Measurements from ENCODE around the gene KCNA3.
"Not testable (repeated sequence)": the region's sequence is repeated elsewhere in the genome, so short reads cannot be mapped to it uniquely, and the experiment has no call there.

The KCNA3 gene

DNA sequence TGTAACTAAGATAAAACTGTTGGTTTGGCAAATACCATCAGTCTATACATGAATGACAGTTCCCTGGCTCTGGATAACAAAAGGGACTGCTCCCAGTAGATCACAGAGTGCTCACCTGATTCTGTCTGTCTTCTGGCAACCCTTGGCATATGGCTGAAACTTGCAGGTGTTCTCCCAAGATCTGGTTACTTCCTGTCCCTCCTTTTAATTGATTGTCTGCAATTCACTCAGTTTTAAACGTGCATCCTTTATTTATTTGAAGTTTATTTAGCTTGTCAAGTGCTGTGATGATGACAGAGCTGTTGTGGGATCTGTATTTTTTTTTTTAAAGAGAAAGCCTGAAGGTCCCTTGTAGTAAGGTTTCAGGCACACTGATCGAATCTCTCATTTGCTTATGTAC lies 3.4 kb downstream of the KCNA3 start:
- H3K9ac ChIP-seq (ENCODE audit: low read depth in 1 of 2, low read length in 2 of 2), result peak overlapping the region in 1 of 2 donors; percentile 12
- H3K27me3 ChIP-seq (ENCODE audit: control insufficient read depth in 1 of 2, insufficient read depth in 2 of 2, low read length in 2 of 2), result peaks cover 30 to 35% of the 10 kb centered on the region in 2 donors
- H3K4me3 ChIP-seq (ENCODE audit: low read depth in 1 of 2, low read length in 2 of 2), result peak overlapping the region; percentile 44 to 67
- no peaks in the 10 kb centered on the region for H3K36me3 ChIP-seq (ENCODE audit: control insufficient read depth in 1 of 2, insufficient read depth in 2 of 2, low read length in 2 of 2)
- no peaks in the 10 kb centered on the region for H3K4me1 ChIP-seq (ENCODE audit: control insufficient read depth in 1 of 2, insufficient read depth in 2 of 2, low read length in 2 of 2)
- H3K9me3 ChIP-seq (ENCODE audit: control insufficient read depth in 1 of 2, low read length in 2 of 2), result no peaks in the 10 kb centered on the region
- H3K27ac ChIP-seq (ENCODE audit: low read depth, low read length), result no peak overlapping the region

DNA sequence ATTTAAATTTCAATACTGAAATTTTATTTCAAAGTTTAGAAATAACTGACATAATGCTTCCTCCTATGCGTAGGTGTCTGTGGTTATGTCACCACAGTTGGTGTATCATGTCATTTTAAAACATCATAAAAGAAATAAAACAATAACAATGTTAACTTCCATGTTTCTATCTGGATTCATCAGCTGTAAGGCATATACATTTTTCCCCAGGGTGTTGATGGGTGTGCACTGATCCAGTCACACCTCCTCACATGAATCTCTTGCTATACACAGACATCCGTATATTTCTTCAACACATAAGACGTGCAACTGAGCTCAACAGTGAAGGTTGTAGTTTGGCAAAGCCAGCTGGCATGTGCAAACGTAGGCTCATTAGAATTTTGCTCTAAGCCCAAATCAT lies 6.2 kb downstream of the KCNA3 start:
- peak overlapping the region; percentile 3 to 25 for H3K4me3 ChIP-seq (ENCODE audit: low read depth in 1 of 2, low read length in 2 of 2)
- no peaks in the 10 kb centered on the region for H3K4me1 ChIP-seq (ENCODE audit: control insufficient read depth in 1 of 2, insufficient read depth in 2 of 2, low read length in 2 of 2)
- H3K36me3 ChIP-seq (ENCODE audit: control insufficient read depth in 1 of 2, insufficient read depth in 2 of 2, low read length in 2 of 2), result no peaks in the 10 kb centered on the region
- no peak overlapping the region for H3K9ac ChIP-seq (ENCODE audit: low read depth in 1 of 2, low read length in 2 of 2)
- H3K27ac ChIP-seq (ENCODE audit: low read depth, low read length), result no peak overlapping the region
- peaks cover 10 to 24% of the 10 kb centered on the region in 2 donors for H3K27me3 ChIP-seq (ENCODE audit: control insufficient read depth in 1 of 2, insufficient read depth in 2 of 2, low read length in 2 of 2)
- no peaks in the 10 kb centered on the region for H3K9me3 ChIP-seq (ENCODE audit: control insufficient read depth in 1 of 2, low read length in 2 of 2)

DNA sequence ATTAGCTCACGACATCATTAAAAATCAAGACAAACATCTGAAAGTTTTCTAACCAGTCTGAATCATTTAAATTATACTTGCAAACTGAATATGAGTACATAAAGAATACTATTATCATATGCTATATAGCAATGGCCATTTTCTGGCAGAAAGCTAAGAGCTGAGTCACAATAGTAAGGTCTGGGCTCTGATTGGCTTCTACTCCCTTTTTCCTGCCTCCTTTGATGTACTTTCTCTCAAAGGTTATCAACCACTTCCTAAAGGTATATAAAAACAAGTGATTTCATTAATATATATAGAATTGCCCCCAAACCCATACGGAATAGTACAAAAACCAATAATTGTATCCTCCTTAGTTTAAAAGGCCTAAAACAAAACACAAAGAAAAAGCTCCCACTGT lies 7.0 kb downstream of the KCNA3 start:
- Histone ChIP-seq H3K27me3 (ENCODE audit: control insufficient read depth in 1 of 2, insufficient read depth in 2 of 2, low read length in 2 of 2) (peaks cover 4 to 17% of the 10 kb centered on the region in 2 donors), H3K4me1 (ENCODE audit: control insufficient read depth in 1 of 2, insufficient read depth in 2 of 2, low read length in 2 of 2) (no peaks in the 10 kb centered on the region), H3K27ac (ENCODE audit: low read depth, low read length) (no peak overlapping the region), H3K9ac (ENCODE audit: low read depth in 1 of 2, low read length in 2 of 2) (no peak overlapping the region), H3K4me3 (ENCODE audit: low read depth in 1 of 2, low read length in 2 of 2) (no peak overlapping the region), H3K9me3 (ENCODE audit: control insufficient read depth in 1 of 2, low read length in 2 of 2) (no peaks in the 10 kb centered on the region), H3K36me3 (ENCODE audit: control insufficient read depth in 1 of 2, insufficient read depth in 2 of 2, low read length in 2 of 2) (no peaks in the 10 kb centered on the region)

DNA sequence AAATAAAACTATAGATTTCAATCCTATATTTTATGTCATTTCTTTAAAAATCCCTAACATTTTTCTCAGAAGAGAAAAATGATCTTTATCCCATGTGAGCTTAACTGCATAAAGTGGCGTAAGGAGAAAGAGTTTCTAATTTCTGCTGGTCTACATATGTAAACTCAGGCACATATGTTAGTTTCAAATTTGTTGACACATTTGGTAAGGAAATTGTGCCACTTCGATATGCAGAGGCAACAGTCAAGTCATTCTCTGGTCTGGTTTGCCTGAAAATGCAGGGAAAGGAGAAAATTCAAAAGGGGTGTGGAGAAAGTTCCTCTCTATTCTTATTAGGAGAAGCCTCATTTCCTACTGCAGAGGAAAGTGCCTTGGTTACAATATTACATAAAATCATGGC lies 11.5 kb downstream of the KCNA3 start:
- no peaks in the 10 kb centered on the region for H3K4me1 ChIP-seq (ENCODE audit: control insufficient read depth in 1 of 2, insufficient read depth in 2 of 2, low read length in 2 of 2)
- peaks cover 0 to 3% of the 10 kb centered on the region in 2 donors for H3K27me3 ChIP-seq (ENCODE audit: control insufficient read depth in 1 of 2, insufficient read depth in 2 of 2, low read length in 2 of 2)
- H3K9me3 ChIP-seq (ENCODE audit: control insufficient read depth in 1 of 2, low read length in 2 of 2), result no peaks in the 10 kb centered on the region
- no peak overlapping the region for H3K9ac ChIP-seq (ENCODE audit: low read depth in 1 of 2, low read length in 2 of 2)
- no peak overlapping the region for H3K4me3 ChIP-seq (ENCODE audit: low read depth in 1 of 2, low read length in 2 of 2)
- peaks cover 0 to 3% of the 10 kb centered on the region in 2 donors for H3K36me3 ChIP-seq (ENCODE audit: control insufficient read depth in 1 of 2, insufficient read depth in 2 of 2, low read length in 2 of 2)
- H3K27ac ChIP-seq (ENCODE audit: low read depth, low read length), result no peak overlapping the region

DNA sequence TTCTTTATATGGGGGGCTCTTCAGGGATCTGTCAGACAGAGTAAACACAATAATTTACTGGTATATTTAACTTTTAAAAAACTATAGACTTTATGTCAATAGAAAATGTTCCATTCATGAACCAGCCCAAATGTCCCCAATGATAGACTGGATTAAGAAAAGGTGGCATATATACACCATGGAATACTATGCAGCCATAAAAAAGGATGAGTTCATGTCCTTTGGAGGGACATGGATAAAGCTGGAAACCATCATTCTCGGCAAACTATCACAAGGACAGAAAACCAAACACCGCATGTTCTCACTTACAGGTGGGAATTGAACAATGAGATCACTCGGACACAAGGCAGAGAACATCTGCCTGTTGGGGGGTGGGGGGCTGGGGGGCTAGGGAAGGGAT lies 15.2 kb downstream of the KCNA3 start:
- not testable (repeated sequence) for H3K9ac ChIP-seq (ENCODE audit: low read depth in 1 of 2, low read length in 2 of 2); H3K36me3 ChIP-seq (ENCODE audit: control insufficient read depth in 1 of 2, insufficient read depth in 2 of 2, low read length in 2 of 2); H3K27ac ChIP-seq (ENCODE audit: low read depth, low read length); H3K27me3 ChIP-seq (ENCODE audit: control insufficient read depth in 1 of 2, insufficient read depth in 2 of 2, low read length in 2 of 2); H3K9me3 ChIP-seq (ENCODE audit: control insufficient read depth in 1 of 2, low read length in 2 of 2); H3K4me1 ChIP-seq (ENCODE audit: control insufficient read depth in 1 of 2, insufficient read depth in 2 of 2, low read length in 2 of 2); H3K4me3 ChIP-seq (ENCODE audit: low read depth in 1 of 2, low read length in 2 of 2)

DNA sequence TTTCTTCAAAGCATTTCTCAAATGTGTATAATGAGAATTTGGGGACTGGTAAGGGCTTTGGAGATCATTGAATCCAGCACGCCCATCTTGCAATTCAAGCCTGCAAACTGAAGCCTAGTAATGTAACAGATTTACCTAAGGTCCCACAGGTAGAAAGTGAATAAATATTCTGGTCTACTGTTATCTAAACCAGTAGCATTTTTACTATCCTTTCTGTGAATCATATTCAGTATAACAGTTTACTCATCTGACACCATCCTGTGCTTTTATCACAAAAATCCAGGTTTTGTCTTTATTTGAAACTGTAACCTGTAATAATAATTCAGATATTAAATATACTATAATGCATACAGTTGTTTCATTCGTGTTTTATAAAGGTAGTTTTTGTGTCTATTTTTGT lies 17.4 kb downstream of the KCNA3 start:
- Histone ChIP-seq H3K27me3 (ENCODE audit: control insufficient read depth in 1 of 2, insufficient read depth in 2 of 2, low read length in 2 of 2) (peaks cover 0 to 3% of the 10 kb centered on the region in 2 donors), H3K27ac (ENCODE audit: low read depth, low read length) (no peak overlapping the region), H3K4me1 (ENCODE audit: control insufficient read depth in 1 of 2, insufficient read depth in 2 of 2, low read length in 2 of 2) (no peaks in the 10 kb centered on the region), H3K4me3 (ENCODE audit: low read depth in 1 of 2, low read length in 2 of 2) (no peak overlapping the region), H3K36me3 (ENCODE audit: control insufficient read depth in 1 of 2, insufficient read depth in 2 of 2, low read length in 2 of 2) (peaks cover 0 to 3% of the 10 kb centered on the region in 2 donors), H3K9me3 (ENCODE audit: control insufficient read depth in 1 of 2, low read length in 2 of 2) (no peaks in the 10 kb centered on the region), H3K9ac (ENCODE audit: low read depth in 1 of 2, low read length in 2 of 2) (no peak overlapping the region)

DNA sequence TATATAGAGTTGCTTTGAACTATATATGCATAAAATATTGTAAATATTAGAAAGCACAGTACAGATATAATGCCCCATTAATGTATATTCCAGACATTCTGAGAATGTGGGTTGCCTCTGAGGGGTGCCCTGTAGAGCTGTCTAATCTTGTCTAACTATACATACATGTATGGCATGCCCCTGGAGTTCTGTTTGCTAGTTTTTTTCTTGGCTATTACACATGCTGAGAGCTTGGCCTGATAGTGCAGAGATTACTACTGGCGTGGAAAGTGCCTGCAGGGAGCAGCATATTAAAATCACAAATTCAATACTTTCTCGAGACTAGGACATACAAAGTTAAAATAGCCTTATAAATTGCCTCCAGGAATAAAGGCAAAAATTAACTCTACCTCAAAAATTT lies 24.1 kb downstream of the KCNA3 start:
- no peak overlapping the region for H3K4me3 ChIP-seq (ENCODE audit: low read depth in 1 of 2, low read length in 2 of 2)
- peaks cover 5 to 7% of the 10 kb centered on the region in 2 donors for H3K4me1 ChIP-seq (ENCODE audit: control insufficient read depth in 1 of 2, insufficient read depth in 2 of 2, low read length in 2 of 2)
- no peaks in the 10 kb centered on the region for H3K9me3 ChIP-seq (ENCODE audit: control insufficient read depth in 1 of 2, low read length in 2 of 2)
- H3K27me3 ChIP-seq (ENCODE audit: control insufficient read depth in 1 of 2, insufficient read depth in 2 of 2, low read length in 2 of 2), result no peaks in the 10 kb centered on the region
- H3K36me3 ChIP-seq (ENCODE audit: control insufficient read depth in 1 of 2, insufficient read depth in 2 of 2, low read length in 2 of 2), result no peaks in the 10 kb centered on the region
- H3K27ac ChIP-seq (ENCODE audit: low read depth, low read length), result no peak overlapping the region
- no peak overlapping the region for H3K9ac ChIP-seq (ENCODE audit: low read depth in 1 of 2, low read length in 2 of 2)

DNA sequence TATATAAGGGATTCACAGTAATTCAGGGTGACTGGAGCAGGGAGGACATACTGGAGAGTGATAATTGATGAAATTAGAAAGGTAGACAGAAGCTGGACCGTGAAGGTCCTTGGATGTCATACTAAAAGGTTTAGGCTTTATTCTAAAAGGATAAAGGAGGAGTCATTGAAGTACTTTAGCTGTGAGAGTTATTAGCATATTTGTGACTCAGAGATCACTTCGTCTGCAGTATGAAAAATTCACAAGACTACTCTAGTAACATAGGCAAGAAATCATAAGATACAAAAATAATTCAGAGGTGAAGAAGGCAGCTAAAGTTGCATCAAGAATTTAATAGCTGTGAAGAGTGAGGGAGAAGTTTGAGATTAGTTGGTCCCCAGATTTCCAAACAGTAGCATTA lies 26.3 kb downstream of the KCNA3 start:
- Histone ChIP-seq H3K27ac (ENCODE audit: low read depth, low read length) (no peak overlapping the region), H3K4me3 (ENCODE audit: low read depth in 1 of 2, low read length in 2 of 2) (no peak overlapping the region), H3K9me3 (ENCODE audit: control insufficient read depth in 1 of 2, low read length in 2 of 2) (no peaks in the 10 kb centered on the region), H3K27me3 (ENCODE audit: control insufficient read depth in 1 of 2, insufficient read depth in 2 of 2, low read length in 2 of 2) (no peaks in the 10 kb centered on the region), H3K9ac (ENCODE audit: low read depth in 1 of 2, low read length in 2 of 2) (no peak overlapping the region), H3K36me3 (ENCODE audit: control insufficient read depth in 1 of 2, insufficient read depth in 2 of 2, low read length in 2 of 2) (no peaks in the 10 kb centered on the region), H3K4me1 (ENCODE audit: control insufficient read depth in 1 of 2, insufficient read depth in 2 of 2, low read length in 2 of 2) (peaks cover 5 to 7% of the 10 kb centered on the region in 2 donors)

DNA sequence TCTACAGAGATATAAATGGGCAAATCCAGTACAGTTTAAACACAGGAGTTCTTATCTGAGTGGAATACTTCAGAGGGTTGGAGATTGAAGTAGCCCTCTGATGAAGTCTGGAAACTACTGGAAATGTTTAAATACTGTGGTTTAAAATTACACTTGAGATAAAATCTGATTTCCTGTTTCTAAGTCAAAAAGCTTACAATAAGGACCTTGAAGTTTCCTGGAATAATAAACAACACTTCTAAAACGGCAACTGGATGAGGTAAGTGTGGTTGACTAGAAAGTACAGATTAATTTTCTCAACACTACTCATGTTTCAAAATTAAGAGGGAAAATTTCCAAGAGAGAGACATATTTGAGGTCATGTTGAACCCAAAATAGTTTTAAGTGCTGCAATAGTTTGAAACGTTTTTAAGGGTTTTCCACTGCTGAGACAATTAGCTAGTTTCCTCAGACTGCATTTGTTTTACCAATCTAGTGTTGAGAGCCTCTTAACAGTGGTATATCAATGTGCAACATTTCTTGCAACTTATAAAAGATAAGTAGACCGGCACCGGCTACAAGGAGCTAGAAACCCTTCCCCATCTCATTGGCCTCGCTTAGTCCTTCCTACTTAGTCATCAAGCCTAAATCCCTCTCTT lies 27.4 kb downstream of the KCNA3 start:
- peaks cover 5 to 7% of the 10 kb centered on the region in 2 donors for H3K4me1 ChIP-seq (ENCODE audit: control insufficient read depth in 1 of 2, insufficient read depth in 2 of 2, low read length in 2 of 2)
- no peaks in the 10 kb centered on the region for H3K27me3 ChIP-seq (ENCODE audit: control insufficient read depth in 1 of 2, insufficient read depth in 2 of 2, low read length in 2 of 2)
- no peak overlapping the region for H3K9ac ChIP-seq (ENCODE audit: low read depth in 1 of 2, low read length in 2 of 2)
- no peak overlapping the region for H3K4me3 ChIP-seq (ENCODE audit: low read depth in 1 of 2, low read length in 2 of 2)
- no peaks in the 10 kb centered on the region for H3K9me3 ChIP-seq (ENCODE audit: control insufficient read depth in 1 of 2, low read length in 2 of 2)
- no peak overlapping the region for H3K27ac ChIP-seq (ENCODE audit: low read depth, low read length)
- H3K36me3 ChIP-seq (ENCODE audit: control insufficient read depth in 1 of 2, insufficient read depth in 2 of 2, low read length in 2 of 2), result no peaks in the 10 kb centered on the region

DNA sequence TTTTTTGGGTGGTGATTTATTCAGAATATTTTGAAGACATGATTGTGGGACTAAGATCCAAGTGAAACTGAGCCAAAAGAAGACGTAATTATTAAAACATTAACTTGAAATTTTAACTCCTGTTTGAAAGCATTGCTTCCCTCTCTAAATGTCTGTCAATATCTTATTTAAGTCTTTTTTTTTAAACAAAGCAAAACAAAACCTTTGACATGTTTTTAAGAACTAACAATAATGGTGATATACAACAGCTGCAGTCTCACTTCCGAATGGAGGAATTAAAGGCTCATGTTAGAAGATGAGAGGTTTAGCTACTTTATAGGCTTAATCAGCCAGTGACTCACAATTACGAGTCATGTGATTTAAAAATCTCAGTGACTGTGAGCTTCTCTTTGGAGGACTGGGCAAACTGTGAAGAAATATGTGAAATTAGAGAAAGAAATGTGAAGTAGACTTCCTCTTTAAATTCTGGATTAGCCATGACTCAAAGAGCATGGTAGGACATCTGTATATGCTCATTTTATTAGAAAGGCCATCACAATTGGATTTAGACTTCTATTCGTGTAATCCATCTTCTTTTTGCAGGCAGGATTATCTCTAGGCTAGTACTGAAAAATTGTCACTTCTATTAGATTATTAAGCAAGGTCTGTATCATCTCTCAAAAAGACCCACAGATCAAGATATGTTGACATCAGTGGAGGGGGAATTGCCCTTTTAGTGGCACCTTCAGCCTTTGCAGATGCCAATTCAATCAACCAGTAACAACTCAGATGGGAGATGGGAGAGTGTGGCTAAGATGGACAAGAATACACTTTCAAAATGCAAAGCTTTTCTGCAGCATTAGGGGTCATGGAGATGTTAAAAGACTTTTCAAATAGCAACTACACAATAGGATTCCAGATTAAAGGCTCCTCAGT lies 28.7 kb downstream of the KCNA3 start:
- Histone ChIP-seq H3K27ac (ENCODE audit: low read depth, low read length) (no peak overlapping the region), H3K36me3 (ENCODE audit: control insufficient read depth in 1 of 2, insufficient read depth in 2 of 2, low read length in 2 of 2) (no peaks in the 10 kb centered on the region), H3K27me3 (ENCODE audit: control insufficient read depth in 1 of 2, insufficient read depth in 2 of 2, low read length in 2 of 2) (no peaks in the 10 kb centered on the region), H3K9me3 (ENCODE audit: control insufficient read depth in 1 of 2, low read length in 2 of 2) (no peaks in the 10 kb centered on the region), H3K4me3 (ENCODE audit: low read depth in 1 of 2, low read length in 2 of 2) (no peak overlapping the region), H3K4me1 (ENCODE audit: control insufficient read depth in 1 of 2, insufficient read depth in 2 of 2, low read length in 2 of 2) (peaks cover 5 to 7% of the 10 kb centered on the region in 2 donors), H3K9ac (ENCODE audit: low read depth in 1 of 2, low read length in 2 of 2) (no peak overlapping the region)

Data from duodenal mucosa (tissue), 2 donors.